Fibroblast of lung (primary cell): ENCODE results near the gene RIC8B. TPM values are rescaled to one million over a fixed set of nuclear protein-coding genes. Genes with fewer than 3 reads are reported as not detected.

ENCODE experiments used
- DNase-seq, 2 donors: peaks; one replicate each; pipeline versions ENCODE4 v3.0.0 to v3.0.0-alpha.2; 2010; ENCODE audit warnings: low read depth in 2 of 2
- H2AFZ ChIP-seq: 2 replicates; pipeline ENCODE4 v1.5.1; 2012; ENCODE audit warnings: low read length, control low read depth, inconsistent platforms
- H3K27ac ChIP-seq: 2 replicates; pipeline ENCODE4 v1.5.1; 2011; ENCODE audit warnings: low read length, control low read depth; ENCODE audit not compliant: insufficient read depth
- H3K27me3 ChIP-seq: 2 replicates; pipeline ENCODE4 v1.5.1; 2011; ENCODE audit warnings: mild to moderate bottlenecking, low read length; ENCODE audit not compliant: control insufficient read depth, insufficient read depth
- H3K36me3 ChIP-seq: 2 replicates; pipeline ENCODE4 v1.5.1; 2011; ENCODE audit warnings: low read length; ENCODE audit not compliant: control insufficient read depth, insufficient read depth
- H3K4me1 ChIP-seq: 2 replicates; pipeline ENCODE4 v1.5.1; 2011; ENCODE audit warnings: low read length; ENCODE audit not compliant: control insufficient read depth, insufficient read depth; ENCODE audit errors: extremely low read depth
- H3K4me2 ChIP-seq: 2 replicates; pipeline ENCODE4 v1.5.1; 2011; ENCODE audit warnings: low read length, control low read depth; ENCODE audit not compliant: insufficient read depth; ENCODE audit errors: extremely low read depth
- H3K4me3 ChIP-seq, 4 experiments: fragments of 200-600 bp in 1 of 4; sonication (generic) in 1 of 4; replicated peaks in 1 of 4; 2 replicates each; pipeline ENCODE4 v1.5.1; 2011 to 2016; ENCODE audit warnings: low read length in 4 of 4, low read depth in 3 of 4, mild to moderate bottlenecking in 3 of 4, control low read depth in 2 of 4, inconsistent platforms in 1 of 4, mixed read lengths in 1 of 4; ENCODE audit not compliant: insufficient read depth in 1 of 4; ENCODE audit errors: control extremely low read depth in 1 of 4
- H3K79me2 ChIP-seq: 2 replicates; pipeline ENCODE4 v1.5.1; 2012; ENCODE audit warnings: mild to moderate bottlenecking, low read length, inconsistent platforms; ENCODE audit not compliant: control insufficient read depth, insufficient read depth
- H3K9ac ChIP-seq: 2 replicates; pipeline ENCODE4 v1.5.1; 2011; ENCODE audit warnings: mild to moderate bottlenecking, low read length, control low read depth; ENCODE audit not compliant: insufficient read depth
- H3K9me3 ChIP-seq: 2 replicates; pipeline ENCODE4 v1.5.1; 2012; ENCODE audit warnings: low read depth, low read length; ENCODE audit not compliant: control insufficient read depth, insufficient read depth
- H4K20me1 ChIP-seq: 2 replicates; pipeline ENCODE4 v1.5.1; 2011; ENCODE audit warnings: low read length; ENCODE audit not compliant: control insufficient read depth, insufficient read depth; ENCODE audit errors: extremely low read depth
- CTCF ChIP-seq, 2 donors: IDR thresholded peaks in 1 of 2; conservative IDR thresholded peaks in 1 of 2; 1 replicate in 1 of 2; 2 replicates in 1 of 2; pipeline ENCODE4 v1.5.1; 2011 to 2012; ENCODE audit warnings: low read length in 2 of 2, control low read depth in 1 of 2, inconsistent platforms in 1 of 2, low read depth in 1 of 2, mild to moderate bottlenecking in 1 of 2
- EZH2 ChIP-seq: IDR thresholded peaks from 2 replicates; pipeline ENCODE4 v1.5.1; 2012; ENCODE audit warnings: low read length, control low read depth, mild to moderate bottlenecking; ENCODE audit errors: missing control alignments
- polyA plus RNA-seq, 2 donors: library from polyadenylated mRNA; depleted of rRNA in 1 of 2; stranded (reverse) in 1 of 2; unstranded in 1 of 2; fragments of >200 nt; gene quantifications; 2 replicates each; pipeline ENCODE4 v1.2.1, GENCODE V29; 2011 to 2012; ENCODE audit warnings: missing spikeins in 1 of 2
- total RNA-seq: library from RNA; depleted of rRNA; stranded (reverse); fragments of >200 nt; gene quantifications from 2 replicates; pipeline ENCODE4 v1.2.1, GENCODE V29; 2014

Gene RIC8B
- total and polyA plus RNA-seq, 2 donors (not counting 1 experiment from before 2014, with no cell fraction given) = 9.2 to 11.6 TPM

GRCh38 chr12:106926657-106927056 lies 152.2 kb downstream of the RIC8B start:
- Histone ChIP-seq H3K27me3 (no peaks in the 10 kb centered on the region), H3K4me1 (no peaks in the 10 kb centered on the region), H3K27ac (no peak overlapping the region), H3K4me3 (no peak overlapping the region), H3K36me3 (no peaks in the 10 kb centered on the region), H3K9ac (no peak overlapping the region), H4K20me1 (no peaks in the 10 kb centered on the region), H3K9me3 (no peaks in the 10 kb centered on the region), H2AFZ (no peak overlapping the region), H3K79me2 (no peaks in the 10 kb centered on the region), H3K4me2 (no peak overlapping the region)
- no peak for TF ChIP-seq CTCF (conservative IDR thresholded peaks at IDR 0.05 in 1 of 2, IDR thresholded peaks at IDR 0.05 in 1 of 2; ENCODE audit: low read depth in 1 of 2, low read length in 2 of 2)
- TF ChIP-seq EZH2 = no peak
- DNase-seq = no peak

GRCh38 chr12:106934277-106934676 lies 159.8 kb downstream of the RIC8B start:
- no peaks in the 10 kb centered on the region for H3K4me1 ChIP-seq
- no peak overlapping the region for H3K4me2 ChIP-seq
- no peak overlapping the region for H3K9ac ChIP-seq
- TF ChIP-seq CTCF (conservative IDR thresholded peaks at IDR 0.05 in 1 of 2, IDR thresholded peaks at IDR 0.05 in 1 of 2; ENCODE audit: low read depth in 1 of 2, low read length in 2 of 2) (no peak), EZH2 (no peak)
- H3K27ac ChIP-seq = no peak overlapping the region
- H3K79me2 ChIP-seq = no peaks in the 10 kb centered on the region
- H3K4me3 ChIP-seq = no peak overlapping the region
- no peaks in the 10 kb centered on the region for H3K27me3 ChIP-seq
- H4K20me1 ChIP-seq = no peaks in the 10 kb centered on the region
- H2AFZ ChIP-seq = no peak overlapping the region
- no peaks in the 10 kb centered on the region for H3K9me3 ChIP-seq
- no peaks in the 10 kb centered on the region for H3K36me3 ChIP-seq
- no peak for DNase-seq

Other genes with a start within 250 kb of the RIC8B start
- not detected in 2 replicates for gene RFX4, start 191.7 kb upstream of the RIC8B start, total RNA-seq
- not detected in 2 replicates for gene RFX4, start 191.7 kb upstream of the RIC8B start, polyA plus RNA-seq
- 81.7 and 97.9 TPM in 2 replicates for gene TMEM263, start 181.2 kb downstream of the RIC8B start, total RNA-seq
- 71.5 and 116 TPM in 2 replicates for gene TMEM263, start 181.2 kb downstream of the RIC8B start, polyA plus RNA-seq
- gene MTERF2, start 212.5 kb downstream of the RIC8B start, total RNA-seq = 6.2 and 7.3 TPM in 2 replicates
- 3.9 and 6.3 TPM in 2 replicates for gene MTERF2, start 212.5 kb downstream of the RIC8B start, polyA plus RNA-seq